Measurements from ENCODE around the gene TMCC1. TPM values are rescaled to one million over a fixed set of nuclear protein-coding genes. Genes with fewer than 3 reads are reported as not detected.

The TMCC1 gene
- total RNA-seq, 4 donors from 2014 or later = 24.3 to 41.7 (median 31.1) TPM

- intact Hi-C loops (cut with DNase I) = no loop called here
- Histone ChIP-seq H3K27ac (no peak overlapping the region), H3K4me3 (replicated peaks in 1 of 3) (no peak overlapping the region), H3K4me1 (no peaks in the 10 kb centered on the region), H3K9me3 (no peaks in the 10 kb centered on the region), H3K27me3 (no peaks in the 10 kb centered on the region), H3K36me3 (no peaks in the 10 kb centered on the region)
- DNase-seq = no peak
- 64 to 81% methylated on average over 4 to 5 of the region's 5 CpGs for WGBS, 2 donors
- TF ChIP-seq CTCF (IDR thresholded peaks at IDR 0.05) = no peak
- no peak for TF ChIP-seq POLR2A (IDR thresholded peaks at IDR 0.05)
These were observed 33.6 kb upstream of the TMCC1 start for GRCh38 chr3:129927072-129927471.

- intact Hi-C loops (cut with DNase I) = no loop called here
- Histone ChIP-seq H3K36me3 (no peaks in the 10 kb centered on the region), H3K4me1 (no peaks in the 10 kb centered on the region), H3K27me3 (no peaks in the 10 kb centered on the region), H3K27ac (no peak overlapping the region), H3K9me3 (no peaks in the 10 kb centered on the region), H3K4me3 (replicated peaks in 1 of 3) (no peak overlapping the region)
- 96% methylated on average over 1 of the region's 1 CpG for WGBS, 2 donors
- DNase-seq = no peak
- TF ChIP-seq CTCF (IDR thresholded peaks at IDR 0.05) = no peak
- no peak for TF ChIP-seq POLR2A (IDR thresholded peaks at IDR 0.05)
These were observed 26.3 kb upstream of the TMCC1 start for GRCh38 chr3:129919806-129920205.

- TF ChIP-seq POLR2A (IDR thresholded peaks at IDR 0.05) (no peak), CTCF (IDR thresholded peaks at IDR 0.05) (no peak)
- Histone ChIP-seq H3K27ac (no peak overlapping the region), H3K4me1 (no peaks in the 10 kb centered on the region), H3K27me3 (no peaks in the 10 kb centered on the region), H3K9me3 (no peaks in the 10 kb centered on the region), H3K36me3 (no peaks in the 10 kb centered on the region), H3K4me3 (replicated peaks in 1 of 3) (no peak overlapping the region)
- intact Hi-C loops (cut with DNase I) = no loop called here
- no peak for DNase-seq
- WGBS, 2 donors = 83 to 91% methylated on average over 3 of the region's 3 CpGs
These were observed 25.8 kb upstream of the TMCC1 start for GRCh38 chr3:129919357-129919756.

DNA sequence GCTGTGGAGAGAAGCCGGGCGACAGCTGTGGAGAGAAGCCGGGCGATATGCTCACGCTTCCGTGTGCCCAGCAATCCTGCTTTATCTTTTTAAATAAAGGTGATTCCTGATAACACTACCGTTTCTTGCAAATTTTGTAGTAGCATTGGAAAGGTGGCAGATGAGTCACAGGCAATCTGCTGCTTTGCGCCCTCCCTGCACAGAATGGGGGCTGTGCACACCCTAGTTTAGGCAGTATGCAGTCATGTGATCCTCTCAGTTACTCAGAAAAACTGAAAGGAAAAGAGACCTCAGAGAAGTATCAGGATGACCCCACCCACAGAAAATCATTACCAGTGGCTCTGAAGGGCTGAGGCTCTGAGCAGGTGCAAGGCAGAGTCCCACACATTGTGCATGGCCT is 24.9 kb upstream of the TMCC1 start:
- Histone ChIP-seq H3K27me3 (no peaks in the 10 kb centered on the region), H3K9me3 (no peaks in the 10 kb centered on the region), H3K36me3 (no peaks in the 10 kb centered on the region), H3K27ac (no peak overlapping the region), H3K4me3 (replicated peaks in 1 of 3) (no peak overlapping the region), H3K4me1 (no peaks in the 10 kb centered on the region)
- 96% methylated on average over 8 of the region's 8 CpGs for whole genome bisulfite sequencing, 2 donors
- intact Hi-C loops (cut with DNase I) = no loop called here
- no peak for DNase-seq
- TF ChIP-seq POLR2A (IDR thresholded peaks at IDR 0.05) (no peak), CTCF (IDR thresholded peaks at IDR 0.05) (no peak)

DNA sequence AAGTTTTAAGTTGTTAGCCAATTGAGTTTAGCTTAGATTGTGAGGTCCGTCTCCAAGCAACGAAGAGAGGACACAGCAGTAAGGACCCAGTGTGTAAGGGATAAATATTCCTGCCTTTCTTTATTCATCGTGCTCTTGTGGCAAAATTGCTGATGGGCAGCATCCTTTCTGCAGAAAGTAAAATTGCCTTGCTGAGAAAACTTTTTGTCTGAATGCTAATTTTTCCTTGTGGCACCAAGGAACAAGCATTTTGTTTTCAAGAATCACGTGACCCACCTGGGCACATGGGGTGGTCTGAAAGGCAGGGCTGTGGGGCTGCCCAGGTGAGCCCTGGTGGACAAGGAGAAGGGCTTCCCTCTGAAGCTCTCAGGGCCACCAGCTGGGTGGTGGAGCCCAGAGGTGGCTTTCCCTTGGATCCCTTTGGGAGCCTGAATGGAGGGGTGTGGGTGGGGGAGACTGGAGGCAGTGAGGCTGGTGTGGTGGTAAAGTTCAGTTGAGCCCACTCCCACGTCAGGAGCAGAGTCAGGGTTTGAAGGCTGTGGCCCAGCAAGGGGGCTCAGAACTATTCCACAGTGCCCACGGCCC is 24.0 kb upstream of the TMCC1 start:
- no peaks in the 10 kb centered on the region for H3K27me3 ChIP-seq
- WGBS, 2 donors = 85 to 90% methylated on average over 5 to 6 of the region's 6 CpGs

More for the DNA sequence above, 24.0 kb upstream of the TMCC1 start:
- Histone ChIP-seq H3K36me3 (no peaks in the 10 kb centered on the region), H3K27ac (no peak overlapping the region), H3K9me3 (no peaks in the 10 kb centered on the region), H3K4me1 (no peaks in the 10 kb centered on the region), H3K4me3 (replicated peaks in 1 of 3) (no peak overlapping the region)
- intact Hi-C loops (cut with DNase I) = no loop called here
- TF ChIP-seq CTCF (IDR thresholded peaks at IDR 0.05) = no peak
- TF ChIP-seq POLR2A (IDR thresholded peaks at IDR 0.05) = no peak
- no peak for DNase-seq

Measured in thyroid gland (tissue), 4 donors.